GM21360 (cell line): ENCODE results near the gene NFATC1.
"Not testable (repeated sequence)": the region's sequence is repeated elsewhere in the genome, so short reads cannot be mapped to it uniquely, and the experiment has no call there.

Experiments used
- ATAC-seq: cut with Tn5 transposase; IDR thresholded peaks from one replicate; pipeline ENCODE4 v1.9.1; 2021; ENCODE audit warnings: mild to moderate bottlenecking, moderate library complexity; ENCODE audit not compliant: unreplicated experiment

NFATC1 gene

DNA sequence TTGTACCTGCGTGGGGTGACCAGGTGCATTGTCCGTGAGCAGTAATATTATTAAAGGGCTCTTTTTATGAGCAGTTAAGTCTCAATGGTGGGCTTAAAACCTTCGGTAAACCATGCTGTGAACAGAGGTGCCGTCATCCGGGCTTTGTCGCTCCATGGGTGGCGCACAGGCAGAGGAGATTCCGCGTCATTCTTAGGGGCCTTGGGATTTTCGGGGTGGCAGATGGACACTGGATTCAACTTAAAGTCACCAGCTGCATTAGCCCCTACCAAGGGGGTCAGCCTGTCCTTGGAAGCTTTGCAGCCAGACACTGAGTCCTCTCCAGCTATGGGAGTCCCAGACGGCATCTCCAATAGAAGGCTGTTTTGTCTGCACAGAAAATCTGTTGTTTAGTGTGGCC, 107.7 kb downstream of the NFATC1 start:
- ATAC-seq = no peak

- ATAC-seq = no peak
Measured at GRCh38 chr18:79504034-79504433, 108.3 kb downstream of the NFATC1 start.

GRCh38 chr18:79504495-79504894, 108.8 kb downstream of the NFATC1 start:
- not testable (repeated sequence) for ATAC-seq

DNA sequence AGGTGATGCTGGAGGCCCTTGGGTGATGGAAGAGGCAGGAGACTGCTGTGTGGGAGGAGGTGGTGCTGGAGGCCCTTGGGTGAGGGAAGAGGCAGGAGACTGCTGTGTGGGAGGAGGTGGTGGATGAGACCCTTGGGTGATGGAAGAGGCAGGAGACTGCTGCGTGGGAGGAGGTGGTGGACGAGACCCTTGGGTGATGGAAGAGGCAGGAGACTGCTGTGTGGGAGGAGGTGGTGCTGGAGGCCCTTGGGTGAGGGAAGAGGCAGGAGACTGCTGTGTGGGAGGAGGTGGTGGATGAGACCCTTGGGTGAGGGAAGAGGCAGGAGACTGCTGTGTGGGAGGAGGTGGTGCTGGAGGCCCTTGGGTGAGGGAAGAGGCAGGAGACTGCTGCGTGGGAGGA, 109.7 kb downstream of the NFATC1 start:
- ATAC-seq = not testable (repeated sequence)

DNA sequence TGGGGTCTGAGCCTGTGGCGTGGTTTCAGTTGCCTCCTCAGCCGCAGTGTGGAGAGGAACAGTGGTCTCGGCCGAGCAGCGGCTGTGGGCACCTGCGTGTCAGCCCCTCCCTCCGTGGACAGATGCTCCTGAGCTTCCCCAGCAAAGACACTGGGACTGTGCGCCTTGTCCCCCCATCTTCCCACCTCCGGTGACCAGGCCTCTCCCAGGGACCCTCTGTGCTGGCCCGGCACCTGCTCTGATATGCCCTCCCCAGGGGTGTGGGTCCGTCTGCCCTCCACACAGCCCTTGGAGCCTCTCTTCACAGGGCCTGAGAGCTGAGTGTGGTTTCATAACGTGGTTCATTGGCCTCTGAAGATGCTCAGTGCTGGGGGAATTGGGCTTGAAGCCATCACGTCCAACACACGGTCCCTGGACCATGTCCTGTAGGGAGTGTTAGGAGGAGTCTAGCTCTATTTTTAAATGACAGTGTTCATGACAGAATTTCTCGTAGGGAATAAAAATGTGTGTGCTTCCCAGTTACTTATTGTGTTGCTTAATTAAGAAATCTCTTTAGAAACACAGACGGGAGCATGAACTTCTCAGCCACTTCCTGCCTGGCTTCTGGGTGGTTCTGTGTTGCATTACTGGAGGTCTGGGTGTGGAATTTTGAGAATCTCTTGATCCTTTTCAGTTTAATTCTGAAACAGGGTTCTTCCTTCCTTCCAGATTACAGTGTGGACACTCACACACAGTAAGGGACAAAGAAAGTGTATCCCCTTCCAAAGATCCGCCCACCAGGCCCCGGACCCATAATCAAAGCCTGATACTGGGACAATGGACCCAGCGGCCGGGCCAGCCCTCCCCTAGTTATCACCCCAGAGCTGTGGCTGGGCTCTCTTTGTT, 110.7 kb downstream of the NFATC1 start:
- ATAC-seq = peak; percentile 59

DNA sequence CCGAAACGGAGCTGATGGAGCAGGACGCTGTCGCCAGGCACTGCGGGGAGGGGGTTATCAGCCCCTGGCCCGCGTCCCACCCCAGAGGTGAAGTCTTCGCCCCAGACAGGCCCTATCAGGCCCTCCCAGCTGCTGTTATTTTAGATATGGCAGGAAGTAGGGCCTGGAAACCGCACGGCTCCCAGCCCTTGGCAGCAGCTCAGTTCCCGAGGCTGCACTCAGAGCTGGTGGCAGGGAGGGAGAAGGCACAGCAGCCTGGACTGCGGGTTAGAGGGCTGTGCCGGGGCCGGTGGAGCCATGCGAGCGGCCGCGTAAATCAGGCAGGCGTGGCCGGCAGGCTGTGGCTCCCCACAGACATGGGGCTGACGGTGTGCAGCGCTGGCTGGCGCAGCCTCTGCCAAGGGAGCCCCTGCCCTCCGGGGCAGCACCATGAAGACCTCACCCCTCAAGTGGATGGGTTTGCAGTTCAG, 111.4 kb downstream of the NFATC1 start:
- no peak for ATAC-seq

- no peak for ATAC-seq
Measured at GRCh38 chr18:79507546-79508480, 112.1 kb downstream of the NFATC1 start.

DNA sequence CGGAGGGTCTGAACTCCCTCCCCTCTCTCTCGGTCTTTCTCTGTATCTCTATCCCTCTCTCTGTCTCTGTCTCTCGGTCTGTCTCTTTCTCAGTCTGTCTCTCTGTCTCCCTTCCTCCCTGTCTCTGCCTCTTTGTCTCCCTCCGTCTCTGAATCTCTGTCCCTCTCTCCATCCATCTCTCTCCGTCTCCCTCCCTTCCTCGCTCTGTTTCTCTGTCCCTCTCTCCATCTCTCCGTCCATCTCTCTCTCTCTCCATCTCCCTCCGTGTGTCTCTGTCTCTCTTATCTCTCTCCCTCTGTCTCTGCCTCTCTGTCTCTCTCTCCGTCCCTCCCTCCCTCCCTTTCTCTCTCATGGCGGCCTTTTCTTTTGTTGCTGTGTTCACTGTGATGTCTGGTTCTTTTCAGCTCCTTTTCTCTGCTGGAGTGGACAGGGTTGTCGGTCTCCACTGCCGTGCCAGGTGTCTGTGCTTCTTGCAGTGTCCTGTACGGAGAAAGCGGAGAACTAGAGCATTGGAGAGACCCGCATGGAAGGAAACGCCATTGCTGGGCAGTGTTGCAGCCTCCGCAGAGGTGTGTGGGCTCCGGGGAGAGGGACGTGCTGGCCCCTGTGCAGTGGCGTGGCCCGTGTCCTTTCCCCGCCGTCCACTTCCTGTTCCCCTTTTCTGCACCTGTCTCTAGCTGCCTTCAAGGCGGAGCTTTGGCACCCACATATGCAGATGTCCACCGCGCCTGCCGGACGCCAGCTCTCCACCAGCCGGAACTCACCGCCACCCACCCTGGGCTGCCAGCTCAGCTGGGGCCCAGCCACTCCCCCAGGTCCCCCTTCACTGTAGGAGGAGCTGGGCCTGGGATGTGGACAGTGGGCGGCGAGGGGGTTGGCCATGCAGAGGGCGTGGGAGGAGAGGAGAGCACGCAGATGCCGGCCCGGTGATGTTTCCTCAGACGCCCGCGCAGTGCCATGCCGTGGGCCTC, 113.1 kb downstream of the NFATC1 start:
- no peak for ATAC-seq

DNA sequence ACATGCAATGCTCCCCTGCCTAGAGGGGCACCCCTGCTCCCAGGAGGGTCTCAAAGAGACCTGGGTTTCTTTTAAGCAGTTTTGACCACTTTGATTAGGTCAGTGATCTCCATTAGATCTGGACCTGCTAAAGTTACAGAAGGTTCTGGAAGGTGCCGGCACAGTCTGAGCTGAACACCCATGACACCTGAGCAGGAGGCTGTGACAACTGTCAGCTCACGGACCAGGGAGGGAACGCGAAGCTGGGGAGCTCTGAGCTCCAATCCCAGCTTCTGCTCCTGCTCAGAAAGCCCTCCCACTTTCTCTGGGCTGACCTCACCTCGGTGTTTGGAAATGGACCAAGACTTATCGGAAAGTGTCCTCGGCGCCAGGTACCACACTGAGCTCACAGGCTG, 113.8 kb downstream of the NFATC1 start:
- no peak for ATAC-seq

DNA sequence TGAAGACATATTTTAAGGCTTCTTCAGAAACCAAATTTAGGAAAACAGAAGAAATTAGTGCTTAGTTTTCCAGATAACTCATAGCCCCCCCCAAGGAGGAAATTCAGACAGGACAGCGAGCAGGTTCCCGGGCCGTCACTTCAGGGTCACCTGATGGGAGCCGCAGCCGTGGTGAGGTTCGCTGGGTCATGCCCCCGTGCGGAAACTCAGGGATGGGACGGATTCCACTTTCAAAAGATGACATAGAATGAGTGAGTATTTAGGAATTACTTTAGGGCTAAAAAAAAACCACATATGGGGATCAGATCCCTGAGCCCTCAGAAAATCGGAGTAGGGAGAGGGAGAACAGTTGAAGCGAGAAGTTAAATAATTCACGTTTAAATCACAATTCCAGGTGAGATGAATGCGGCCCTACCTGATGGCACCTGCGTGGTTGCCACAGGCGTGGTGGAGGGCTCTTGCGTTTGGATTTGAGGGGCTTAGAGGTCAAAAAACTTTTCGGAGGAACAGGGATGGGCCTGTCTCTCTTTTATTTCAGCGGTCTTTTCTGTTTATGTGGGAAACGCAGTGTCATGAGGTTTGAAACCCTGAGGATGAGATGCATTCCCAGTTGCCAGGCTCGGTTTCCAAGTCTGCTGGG, 114.4 kb downstream of the NFATC1 start:
- ATAC-seq = no peak

DNA sequence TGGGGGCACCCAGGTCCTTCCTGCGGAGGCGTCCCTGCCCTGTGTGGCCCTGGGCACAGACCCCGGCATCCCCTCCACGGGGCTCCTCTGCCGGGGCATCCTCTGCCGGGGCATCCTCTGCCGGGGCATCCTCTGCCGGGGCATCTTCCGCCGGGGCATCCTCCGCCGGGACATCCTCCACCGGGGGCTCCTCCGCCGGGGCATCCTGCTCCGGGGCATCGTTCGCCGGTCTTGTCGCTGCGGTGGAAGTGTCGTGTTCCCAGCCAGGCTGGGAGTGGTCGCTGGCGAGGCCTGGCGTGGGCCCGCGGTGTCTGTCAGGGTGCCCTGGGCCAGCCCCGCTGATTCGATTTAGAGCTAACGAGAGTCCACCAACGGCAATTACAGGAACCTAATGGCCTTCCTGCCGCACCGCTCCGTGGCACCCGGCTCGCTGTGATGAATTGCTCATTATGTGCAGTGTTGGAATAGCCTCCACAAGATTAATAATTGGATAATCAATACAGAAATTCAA, 115.1 kb downstream of the NFATC1 start:
- no peak for ATAC-seq

DNA sequence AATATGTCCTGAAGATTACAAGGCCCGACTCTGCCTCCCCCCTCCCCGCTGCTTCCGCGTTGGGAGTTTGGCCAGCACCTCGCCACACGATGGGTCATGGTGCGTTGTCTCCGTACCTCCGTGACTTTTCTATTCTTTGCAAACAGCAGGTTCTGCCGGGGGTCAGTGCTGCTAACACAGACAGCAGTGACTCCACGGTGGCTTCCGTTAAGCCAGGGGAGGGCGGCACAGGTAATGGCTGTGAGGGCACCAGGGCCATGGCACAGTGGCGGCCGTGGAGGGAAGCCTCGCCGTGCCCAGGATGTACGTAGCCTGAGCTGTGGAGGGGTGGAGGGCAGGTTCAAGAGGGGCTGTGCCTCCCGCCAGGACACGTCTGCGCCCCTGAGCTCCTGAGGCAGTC, 115.5 kb downstream of the NFATC1 start:
- no peak for ATAC-seq

DNA sequence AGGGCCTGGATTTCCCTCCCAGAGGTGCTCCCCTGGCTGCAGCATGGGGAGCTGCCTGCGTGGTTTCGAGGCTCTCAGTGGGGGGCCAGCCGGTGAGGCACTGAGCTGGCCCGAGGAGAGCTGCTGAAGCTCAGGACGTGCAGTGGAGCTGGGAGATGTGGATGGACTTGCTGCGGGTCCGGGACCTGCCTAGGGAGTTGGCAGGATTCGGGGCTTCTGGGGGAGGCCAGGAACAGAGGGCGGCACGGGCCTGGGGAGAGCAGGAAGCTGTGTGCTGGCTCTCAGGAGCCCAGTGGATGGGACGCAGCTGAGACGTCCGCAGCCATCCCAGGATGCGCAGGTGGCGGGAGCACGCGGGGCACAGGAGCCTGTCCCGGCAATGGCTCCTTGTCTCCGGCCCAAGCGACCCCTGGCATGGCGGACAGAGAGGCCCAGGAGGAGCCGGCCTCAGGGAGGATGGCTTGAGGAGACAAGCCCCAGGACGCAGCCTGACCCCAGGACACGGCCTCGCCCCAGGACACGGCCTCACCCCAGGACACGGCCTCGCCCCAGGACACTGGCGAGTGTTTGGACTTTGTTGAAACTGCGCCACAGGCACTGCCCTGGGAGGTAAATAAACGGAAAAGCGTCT, 116.1 kb downstream of the NFATC1 start:
- no peak for ATAC-seq

DNA sequence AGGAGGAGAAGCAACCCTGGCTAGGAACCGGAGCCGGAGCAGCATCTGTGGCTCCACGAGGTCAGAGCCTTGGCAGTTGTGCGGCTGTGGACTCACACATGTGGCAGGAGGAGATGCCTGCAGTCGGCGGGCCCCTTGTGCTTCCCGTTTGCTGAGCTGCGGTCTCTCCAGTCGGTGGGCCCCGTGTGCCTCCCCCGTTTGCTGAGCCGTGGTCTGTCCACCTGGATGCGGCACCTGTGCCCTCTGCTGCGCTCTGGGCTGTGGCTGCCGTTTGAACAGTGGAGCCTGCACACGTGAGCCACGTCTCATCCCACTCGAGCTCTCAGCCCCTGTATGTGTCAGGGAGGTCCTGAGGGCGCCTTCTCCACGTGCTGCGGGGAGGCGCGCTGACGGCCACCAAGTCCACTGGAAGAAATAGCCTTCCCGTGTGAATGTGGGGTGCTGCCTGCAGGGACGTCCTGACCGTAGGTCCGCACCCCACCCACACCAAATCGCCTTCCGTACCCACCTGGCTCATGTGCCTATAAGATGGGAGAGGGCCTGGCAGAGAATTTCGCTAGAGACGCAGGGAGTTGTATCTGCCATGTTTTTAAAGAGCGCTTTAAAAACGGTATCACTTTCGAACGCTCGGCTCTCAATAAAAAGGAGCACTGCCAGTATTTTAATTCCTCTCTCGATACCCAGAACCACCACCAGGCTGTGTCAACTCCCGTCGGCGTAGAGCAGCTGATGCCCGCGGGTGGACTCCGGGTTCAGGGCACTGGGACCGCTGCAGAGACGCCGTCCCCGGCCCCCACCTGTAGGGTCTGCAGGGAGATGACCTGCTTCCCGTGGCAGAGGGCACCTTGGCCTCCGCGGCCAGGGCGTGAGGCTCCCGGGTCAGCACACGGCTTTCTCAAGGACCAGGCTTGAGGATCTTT, 117.0 kb downstream of the NFATC1 start:
- no peak for ATAC-seq

DNA sequence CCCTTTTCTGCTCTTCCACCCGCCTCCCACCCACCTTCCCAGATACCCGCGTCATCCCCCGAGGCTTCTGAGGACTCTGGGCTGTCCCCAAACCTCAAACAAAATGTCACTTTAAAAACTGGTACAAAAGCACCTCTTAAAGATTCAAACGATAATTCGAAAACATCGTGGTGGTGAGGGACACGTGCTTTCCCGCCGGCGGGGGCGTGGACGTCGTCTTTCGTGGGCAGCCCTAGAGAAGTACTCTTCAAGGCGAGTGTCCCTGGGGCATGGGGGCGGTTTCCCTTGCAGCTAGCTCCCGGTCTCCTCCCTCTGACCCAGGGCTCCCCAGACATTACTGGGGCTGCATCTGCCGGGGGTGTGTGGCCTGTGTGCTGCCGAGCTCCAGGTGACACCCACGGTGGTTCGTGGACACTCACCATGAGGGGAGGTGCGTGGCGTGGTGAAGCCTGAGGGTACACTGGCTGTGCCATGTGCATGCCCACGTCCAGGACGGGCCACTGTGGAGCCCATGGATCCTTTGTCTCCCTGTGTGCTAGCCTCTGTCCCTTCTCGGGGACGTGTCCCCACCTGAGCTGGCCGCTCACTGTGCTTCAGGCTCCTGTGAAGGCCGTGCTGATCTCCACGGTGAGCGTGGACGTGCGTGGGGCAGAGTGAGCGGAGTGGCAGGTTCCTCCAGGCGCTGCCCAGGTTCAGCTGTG, 117.8 kb downstream of the NFATC1 start:
- no peak for ATAC-seq

GRCh38 chr18:79515331-79515730, 119.6 kb downstream of the NFATC1 start:
- ATAC-seq = no peak

DNA sequence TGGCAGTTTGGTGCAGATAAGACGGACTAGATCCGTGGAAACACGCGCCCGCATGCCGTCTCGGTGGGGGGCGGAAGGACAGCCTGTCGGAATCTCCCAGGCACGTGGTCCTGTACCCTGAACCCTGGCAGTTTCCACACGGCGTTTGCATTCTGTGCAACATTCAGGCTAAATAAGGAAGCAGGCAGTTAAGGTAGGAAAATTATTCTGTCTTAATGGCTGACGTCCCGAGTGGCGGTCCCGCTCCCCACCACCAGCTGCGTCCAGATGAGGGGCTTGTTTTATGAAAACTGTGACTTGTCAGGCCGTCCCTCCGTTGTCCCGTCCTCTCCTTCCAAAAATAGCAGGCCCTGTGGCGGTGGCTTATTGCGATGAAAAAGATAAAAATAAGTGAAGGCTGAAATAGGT, 120.2 kb downstream of the NFATC1 start:
- ATAC-seq = no peak
